Measurements from ENCODE around the gene FLOT2.
"Not testable (repeated sequence)": the region's sequence is repeated elsewhere in the genome, so short reads cannot be mapped to it uniquely, and the experiment has no call there.

The FLOT2 gene, protein sequence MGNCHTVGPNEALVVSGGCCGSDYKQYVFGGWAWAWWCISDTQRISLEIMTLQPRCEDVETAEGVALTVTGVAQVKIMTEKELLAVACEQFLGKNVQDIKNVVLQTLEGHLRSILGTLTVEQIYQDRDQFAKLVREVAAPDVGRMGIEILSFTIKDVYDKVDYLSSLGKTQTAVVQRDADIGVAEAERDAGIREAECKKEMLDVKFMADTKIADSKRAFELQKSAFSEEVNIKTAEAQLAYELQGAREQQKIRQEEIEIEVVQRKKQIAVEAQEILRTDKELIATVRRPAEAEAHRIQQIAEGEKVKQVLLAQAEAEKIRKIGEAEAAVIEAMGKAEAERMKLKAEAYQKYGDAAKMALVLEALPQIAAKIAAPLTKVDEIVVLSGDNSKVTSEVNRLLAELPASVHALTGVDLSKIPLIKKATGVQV

DNA sequence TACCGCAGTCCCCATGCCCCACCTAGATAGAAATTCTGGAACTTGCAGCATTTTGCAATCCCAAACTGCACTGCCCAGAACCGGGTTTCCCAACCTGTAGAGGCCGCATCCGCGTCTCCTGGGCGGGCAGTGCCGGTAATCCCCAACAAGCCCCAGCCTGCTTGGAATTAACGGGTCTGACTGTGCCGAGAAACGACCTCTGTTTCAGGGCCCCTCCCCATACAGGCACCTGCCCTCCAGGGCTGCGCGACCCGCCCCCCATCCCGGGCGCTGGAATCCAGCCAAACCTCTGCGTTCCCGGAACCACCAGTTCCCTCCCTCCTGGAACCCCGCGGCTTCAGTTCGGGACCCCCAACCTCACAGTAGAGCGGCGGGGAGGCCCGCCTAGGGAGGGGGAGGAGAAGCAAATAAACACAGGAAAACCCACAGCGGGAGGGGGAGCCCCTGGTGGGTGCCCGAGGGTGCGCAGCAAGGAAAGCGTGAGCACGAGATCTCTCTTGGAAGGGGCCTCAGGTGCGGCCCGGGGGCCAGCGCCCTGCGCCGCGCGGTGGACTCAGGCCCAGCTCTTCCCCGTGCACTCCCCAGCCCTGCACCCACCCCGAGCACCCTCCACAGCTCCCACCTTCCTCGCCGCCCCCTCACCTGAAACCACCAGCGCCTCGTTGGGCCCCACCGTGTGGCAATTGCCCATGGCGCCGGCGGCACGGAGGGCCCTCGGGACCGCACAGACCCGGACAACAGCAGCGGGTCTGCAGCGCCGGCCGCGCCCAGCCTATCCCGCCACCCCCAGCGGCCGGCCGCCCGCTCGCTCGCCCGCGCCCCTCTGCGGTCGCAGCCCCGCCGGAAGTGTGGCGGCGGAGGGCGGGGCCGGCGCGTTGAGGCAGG lies at the start of gene FLOT2:
FLOT2 (minus strand) TSS at position 850 of the 885 bp plus-strand sequence; CDS start at position 691, 159 bp downstream.
- DNase-seq = peak; percentile 57 to 60

DNA sequence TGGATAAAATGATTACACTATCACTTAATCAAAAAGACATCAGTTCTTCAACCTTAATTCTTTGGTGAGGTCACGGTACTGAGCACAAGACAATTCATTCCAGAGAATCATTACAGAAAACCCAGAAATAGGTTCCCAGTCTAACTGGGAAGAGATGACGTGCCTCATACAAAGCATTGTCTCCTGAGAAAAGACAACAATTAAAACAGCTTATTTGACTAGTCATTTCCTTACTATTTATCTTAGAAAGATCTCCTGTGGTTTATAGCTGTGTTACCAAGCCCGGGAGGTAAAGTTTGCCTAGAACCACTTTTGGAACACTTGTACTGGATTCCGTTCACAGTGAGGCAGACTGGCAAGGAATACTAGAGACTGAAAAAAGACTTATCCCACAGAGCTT lies 48.7 kb upstream of the FLOT2 start:
- DNase-seq = no peak

DNA sequence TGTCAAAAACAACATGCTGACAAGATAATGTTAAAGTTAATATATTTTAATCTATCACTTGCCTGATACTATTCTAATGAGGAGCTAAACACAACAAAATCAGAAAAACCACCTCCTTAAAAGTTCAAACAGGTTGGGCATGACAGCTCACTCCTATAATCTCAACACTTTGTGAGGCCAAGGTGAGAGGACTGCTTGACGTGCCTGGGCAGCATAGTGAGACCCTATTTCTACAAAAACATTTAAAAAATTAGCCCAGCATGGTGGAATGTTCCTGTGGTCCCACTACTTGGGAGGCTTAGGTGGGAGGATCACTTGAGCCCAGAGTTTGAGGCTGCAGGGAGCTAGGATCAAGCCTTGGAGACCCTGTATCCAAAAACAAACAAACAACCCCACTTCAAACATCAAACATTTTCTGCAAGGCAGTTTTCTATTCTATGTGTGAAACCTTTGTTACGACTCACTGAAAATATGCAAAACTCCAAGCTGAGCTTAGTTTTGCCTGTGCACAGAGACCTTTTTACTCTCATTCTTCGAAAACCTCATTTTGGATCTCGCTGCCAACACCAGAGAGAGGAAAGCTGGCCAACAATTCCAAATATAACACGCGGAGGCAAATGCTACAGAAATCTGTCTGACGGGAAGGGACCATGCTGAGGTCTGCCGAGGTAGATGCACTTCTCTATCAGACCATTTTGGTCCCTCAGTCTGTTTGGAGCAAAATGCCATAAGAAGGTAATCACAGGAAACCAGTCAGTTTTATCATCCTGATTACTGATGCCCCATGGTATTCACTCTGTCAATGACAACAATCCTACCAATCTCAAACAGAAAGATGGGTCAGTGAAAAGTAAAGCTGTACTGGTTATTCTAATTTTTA lies 47.6 kb upstream of the FLOT2 start:
- DNase-seq = no peak

GRCh38 chr17:28944343-28944742 lies 46.8 kb upstream of the FLOT2 start:
- no peak for DNase-seq

DNA sequence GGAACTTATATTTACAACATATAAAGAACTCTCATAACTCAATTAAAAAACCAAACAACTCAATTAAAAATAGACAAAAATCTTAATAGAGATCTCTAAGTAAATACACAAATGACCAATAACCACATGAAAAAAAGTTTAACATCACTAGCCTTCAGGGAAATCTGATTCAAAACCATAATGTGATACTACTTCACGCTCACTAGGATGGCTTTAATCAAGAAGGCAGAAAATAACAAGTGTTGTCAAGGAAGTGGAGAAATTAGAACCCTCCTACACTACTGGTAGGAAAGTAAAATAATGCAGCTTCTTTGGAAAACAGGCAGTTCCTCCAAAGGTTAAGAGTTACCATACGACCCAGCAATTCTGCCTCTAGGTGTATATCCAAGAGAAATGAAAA lies 45.4 kb upstream of the FLOT2 start:
- no peak for DNase-seq

DNA sequence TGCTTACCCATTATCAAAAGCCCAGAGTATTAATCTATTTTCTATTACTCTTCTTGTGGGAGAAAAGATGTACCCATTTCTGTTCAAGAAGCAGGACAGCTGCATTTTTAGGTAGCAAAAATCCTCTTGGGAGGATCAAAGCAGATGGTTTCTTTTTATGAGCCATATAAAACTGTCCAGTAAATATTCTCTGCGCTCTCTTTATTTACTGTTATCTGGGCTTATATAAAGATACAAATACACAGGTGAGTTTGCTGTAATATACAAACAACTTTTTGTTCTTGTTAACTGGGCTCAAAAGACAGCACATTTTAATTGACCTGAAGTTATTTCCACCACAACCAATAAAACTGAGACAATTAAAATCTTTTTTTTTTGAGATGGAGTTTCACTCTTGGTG lies 43.7 kb upstream of the FLOT2 start:
- DNase-seq = no peak

DNA sequence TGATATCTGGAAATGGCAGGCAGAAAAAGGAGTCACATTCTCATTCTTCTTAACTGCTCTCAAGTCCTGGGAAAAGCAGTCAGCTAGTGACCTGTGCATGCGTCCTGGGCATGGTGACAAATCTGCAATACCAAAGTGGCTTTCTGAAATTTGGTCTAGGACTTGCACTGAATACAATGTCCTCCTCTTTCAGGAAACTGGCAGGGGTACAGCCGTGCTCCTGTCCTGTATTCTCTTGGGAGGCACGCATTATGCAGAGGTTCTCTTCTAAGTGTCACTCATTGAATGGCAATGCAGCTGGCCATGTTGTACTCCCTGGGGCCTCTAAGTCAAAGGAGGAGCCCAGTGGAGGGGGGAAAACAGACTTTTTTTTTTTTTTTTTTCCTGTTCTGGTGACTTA lies 43.1 kb upstream of the FLOT2 start:
- DNase-seq = no peak

GRCh38 chr17:28940142-28940541 lies 42.6 kb upstream of the FLOT2 start:
- DNase-seq = no peak

GRCh38 chr17:28938552-28938951 lies 41.0 kb upstream of the FLOT2 start:
- DNase-seq = no peak

DNA sequence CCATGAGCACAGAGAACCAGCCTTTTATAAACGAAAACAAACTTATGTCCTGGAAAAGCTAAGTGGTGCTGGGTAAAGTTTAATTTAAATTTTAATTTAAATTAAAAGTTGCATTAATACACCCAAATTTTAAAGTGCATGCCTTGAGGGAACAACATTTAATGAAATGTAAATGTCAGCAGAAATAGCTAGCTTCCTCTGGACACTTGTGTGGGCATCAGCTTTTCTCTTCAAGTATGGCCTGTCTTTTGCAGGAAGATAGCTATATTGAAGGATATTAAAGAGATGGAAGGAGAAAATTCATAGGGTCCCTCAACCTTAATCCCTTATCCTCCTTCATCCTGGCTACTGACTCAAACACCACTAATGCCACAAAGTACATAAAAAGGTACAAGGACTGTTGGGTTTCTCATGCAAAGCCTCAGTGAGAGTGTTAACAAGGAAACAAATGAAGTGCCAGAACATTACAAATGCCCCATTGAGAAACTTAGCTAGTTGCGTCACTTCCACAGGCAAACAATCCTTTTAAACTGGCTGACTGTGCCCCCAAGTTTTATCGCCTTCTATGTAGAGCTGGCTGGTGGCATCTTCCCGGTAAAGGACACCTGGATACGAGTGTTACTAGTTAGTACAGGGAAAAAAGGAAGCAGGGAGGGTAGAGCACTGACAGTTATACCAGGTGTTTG lies 39.7 kb upstream of the FLOT2 start:
- no peak for DNase-seq

- DNase-seq = no peak
These were observed 38.4 kb upstream of the FLOT2 start for GRCh38 chr17:28935744-28936460.

DNA sequence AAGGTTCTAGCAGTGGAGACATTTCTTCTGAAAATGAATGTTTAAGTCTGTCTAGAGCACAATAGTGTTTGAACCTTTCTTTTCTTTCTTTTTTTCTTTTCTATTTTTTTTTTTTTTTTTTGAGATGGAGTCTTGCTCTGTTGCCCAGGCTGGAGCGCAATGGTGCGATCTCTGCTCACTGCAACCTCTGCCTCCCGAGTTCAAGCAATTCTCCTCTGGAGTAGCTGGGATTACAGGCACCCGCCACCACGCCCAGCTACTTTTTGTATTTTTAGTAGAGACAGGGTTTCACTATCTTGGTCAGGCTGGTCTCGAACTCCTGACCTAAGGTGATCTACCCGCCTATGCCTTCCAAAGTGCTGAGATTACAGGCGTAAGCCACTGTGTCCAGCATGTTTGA lies 37.0 kb upstream of the FLOT2 start:
- not testable (repeated sequence) for DNase-seq

GRCh38 chr17:28929787-28930186 lies 32.3 kb upstream of the FLOT2 start:
- DNase-seq = no peak

- DNase-seq = peak in 1 of 2 experiments; percentile 13
These were observed 30.5 kb upstream of the FLOT2 start for GRCh38 chr17:28928061-28928460.

DNA sequence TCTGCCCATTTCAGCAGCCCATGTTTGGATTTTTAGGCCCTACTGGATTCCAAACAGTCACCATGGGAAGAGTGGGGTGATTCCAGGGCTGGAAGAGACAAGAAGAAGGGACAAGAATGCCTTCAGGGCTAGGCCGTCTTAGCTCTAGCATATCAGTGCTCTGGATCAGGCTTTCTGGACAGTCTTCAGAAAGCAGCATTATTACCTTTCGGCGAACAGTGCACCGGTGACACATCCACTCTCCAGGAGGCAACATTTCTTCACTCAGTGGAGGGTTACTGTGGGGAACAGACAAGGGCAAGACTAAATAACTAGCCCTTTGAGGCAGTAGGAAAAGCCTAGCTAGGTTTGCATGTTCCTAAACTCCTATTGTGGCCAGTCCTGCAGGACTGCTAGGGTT lies 29.3 kb upstream of the FLOT2 start:
- DNase-seq = no peak

GRCh38 chr17:28926366-28926765 lies 28.8 kb upstream of the FLOT2 start:
- no peak for DNase-seq

DNA sequence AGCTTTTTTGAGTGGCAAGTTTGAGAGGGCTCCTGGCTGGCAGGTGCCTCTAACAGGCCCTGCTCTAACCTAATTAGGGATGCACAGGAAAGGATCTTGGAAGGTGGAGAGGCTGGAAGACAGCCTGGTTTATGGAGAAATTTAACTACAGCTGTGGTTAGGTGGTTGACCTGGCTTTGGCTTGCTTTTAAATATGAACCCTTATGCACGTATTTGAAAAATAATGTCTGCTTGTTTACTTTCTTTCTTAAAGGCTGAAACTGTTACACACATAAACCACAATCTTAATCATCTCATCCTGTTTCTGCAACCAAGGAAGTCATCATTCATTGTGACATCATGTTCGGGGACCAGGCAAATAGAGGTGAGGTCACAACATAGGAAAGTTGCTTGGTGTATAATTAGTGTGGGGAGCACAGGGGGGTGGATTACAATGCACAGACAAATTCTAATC lies 28.4 kb upstream of the FLOT2 start:
- peak in 1 of 2 experiments; percentile 62 for DNase-seq

DNA sequence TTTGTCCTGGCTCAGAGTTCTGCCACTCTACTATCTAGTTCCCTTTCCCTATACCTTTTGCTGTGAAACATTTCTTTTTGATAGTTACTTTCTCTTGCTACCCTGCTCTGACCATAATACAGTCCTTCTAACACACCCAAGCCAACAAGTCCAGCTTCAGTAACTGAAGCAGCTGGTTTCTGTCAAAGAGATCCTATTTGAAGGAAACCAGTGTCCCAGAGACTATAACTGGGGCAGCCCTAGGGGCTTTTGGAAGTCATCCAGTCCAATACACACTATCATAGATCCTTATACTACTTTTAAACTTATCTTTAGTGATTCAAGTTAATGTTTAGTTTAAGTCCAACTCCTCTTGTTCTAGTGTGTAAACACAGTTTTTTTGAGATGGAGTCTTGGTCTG lies 22.7 kb upstream of the FLOT2 start:
- no peak for DNase-seq

GRCh38 chr17:28918295-28918694 lies 20.8 kb upstream of the FLOT2 start:
- DNase-seq = no peak

GRCh38 chr17:28917465-28917864 lies 19.9 kb upstream of the FLOT2 start:
- no peak for DNase-seq

DNA sequence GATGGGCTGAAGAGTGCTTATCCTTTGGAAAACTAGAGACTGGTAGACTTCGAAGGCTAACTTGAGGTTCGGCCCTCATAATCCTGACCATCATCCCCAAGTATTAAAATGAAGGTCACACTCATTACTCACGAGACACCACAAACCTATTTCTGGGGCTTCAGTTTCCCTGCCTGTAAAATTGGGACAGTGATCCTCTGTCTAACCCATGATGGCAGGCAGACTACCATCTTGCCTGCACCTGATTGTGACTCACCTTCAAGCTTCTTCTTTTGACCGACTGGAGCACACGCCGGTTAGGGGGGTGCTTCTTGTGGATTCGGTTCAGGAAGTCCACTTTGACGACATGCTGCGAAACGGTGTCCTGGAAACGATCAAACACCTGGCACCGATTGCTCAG lies 19.5 kb upstream of the FLOT2 start:
- DNase-seq = no peak

Data from stimulated activated CD4-positive, alpha-beta T cell treated with anti-CD3 and anti-CD28 coated beads, Interleukin-4, amount 100 ng/mL, for 4 hours (primary cell).